PC-3 (cell line): ENCODE measurements around the gene SOAT2.

Experiments
- CTCF ChIP-seq: fragments of 300-600 bp; sonication (generic); conservative IDR thresholded peaks from 2 replicates; pipeline ENCODE4 v1.5.1; 2017; ENCODE audit warnings: antibody characterized with exemption, low read depth, mild to moderate bottlenecking, low read length
- EZH2 ChIP-seq: fragments of 300-600 bp; sonication (generic); IDR thresholded peaks from one replicate; pipeline ENCODE4 v1.6.1; 2017; ENCODE audit warnings: antibody characterized with exemption, mild to moderate bottlenecking, low read length; ENCODE audit not compliant: unreplicated experiment
- EZH2phosphoT487 ChIP-seq: fragments of 300-600 bp; sonication (generic); IDR thresholded peaks from 2 replicates; pipeline ENCODE4 v1.6.1; 2018; ENCODE audit warnings: mild to moderate bottlenecking, antibody characterized with exemption, low read length, borderline replicate concordance

- TF ChIP-seq EZH2 (no peak), CTCF (no peak), EZH2phosphoT487 (no peak)
Measured at GRCh38 chr12:53078425-53079225, 24.7 kb upstream of the SOAT2 start.
